NB4 (cell line): ENCODE measurements around the gene CD44.

Experiments
- CTCF ChIP-seq: IDR thresholded peaks from one replicate; pipeline ENCODE4 v1.5.1; 2012; ENCODE audit warnings: low read depth, low read length
- MAX ChIP-seq: IDR thresholded peaks from 2 replicates; pipeline ENCODE4 v1.6.1; 2011; ENCODE audit warnings: low read depth, low read length
- POLR2A ChIP-seq: IDR thresholded peaks from 2 replicates; pipeline ENCODE4 v1.6.1; 2011; ENCODE audit warnings: mild to moderate bottlenecking; ENCODE audit not compliant: insufficient read length; ENCODE audit errors: extremely low read depth

- TF ChIP-seq CTCF (no peak), POLR2A (no peak), MAX (no peak)
These were observed 26.1 kb downstream of the CD44 start for GRCh38 chr11:35165030-35165422.
